GM21381 (cell line): ENCODE results near the gene SH3RF3.

ENCODE experiments used
- ATAC-seq: cut with Tn5 transposase; IDR thresholded peaks from one replicate; pipeline ENCODE4 v1.9.1; 2021; ENCODE audit warnings: mild to moderate bottlenecking, moderate library complexity; ENCODE audit not compliant: unreplicated experiment

Gene SH3RF3

DNA sequence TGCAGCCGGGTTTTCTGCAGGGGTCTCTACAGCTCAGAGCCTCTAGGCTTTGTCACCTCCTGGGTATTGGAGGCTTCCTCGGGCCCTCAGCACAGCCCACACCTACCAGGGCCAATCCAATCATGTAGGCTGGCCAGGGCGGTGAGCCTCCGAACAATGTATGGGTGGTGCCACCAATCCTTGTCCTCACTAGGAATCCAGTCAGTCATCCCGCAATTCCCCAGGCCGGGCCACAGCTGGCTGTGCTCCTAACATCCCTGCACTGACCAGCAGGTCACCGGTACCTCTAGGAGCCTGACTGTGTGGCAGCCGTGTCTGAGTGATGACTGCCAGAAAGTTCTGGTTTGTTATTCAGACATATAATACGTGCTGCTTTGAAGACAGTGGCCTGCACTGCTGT is 129.4 kb downstream of the SH3RF3 start:
- ATAC-seq = no peak

DNA sequence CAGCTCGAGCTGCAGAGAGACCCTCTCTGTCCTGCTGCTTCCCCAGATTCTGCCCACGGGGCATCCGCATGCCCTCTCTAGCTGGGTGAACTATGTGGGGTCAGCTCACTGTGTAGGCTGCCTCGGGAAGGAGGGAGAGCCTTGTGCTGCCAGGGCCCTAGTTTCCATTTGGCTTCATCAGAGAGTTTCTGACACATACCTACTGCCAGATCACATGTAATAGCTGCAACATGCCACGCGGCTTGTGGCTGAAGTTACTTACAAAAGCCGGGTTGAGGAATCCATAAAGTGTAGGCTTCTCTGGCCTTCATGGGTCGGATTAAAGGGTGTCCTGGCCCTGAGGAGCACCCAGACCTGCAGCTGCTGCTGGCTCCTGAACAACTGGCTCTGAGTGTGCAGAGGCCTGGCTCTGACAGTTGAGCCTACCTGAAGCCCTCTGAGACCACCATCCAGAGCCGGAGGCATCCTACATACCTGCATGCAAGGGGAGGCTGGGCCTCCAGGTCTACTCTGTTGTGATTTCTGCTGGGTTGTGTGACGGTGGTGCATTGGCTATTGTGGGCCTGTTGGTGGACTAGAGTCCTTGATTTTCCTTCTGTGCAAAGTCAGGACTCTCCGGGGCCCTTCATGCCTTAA is 130.0 kb downstream of the SH3RF3 start:
- ATAC-seq = no peak

DNA sequence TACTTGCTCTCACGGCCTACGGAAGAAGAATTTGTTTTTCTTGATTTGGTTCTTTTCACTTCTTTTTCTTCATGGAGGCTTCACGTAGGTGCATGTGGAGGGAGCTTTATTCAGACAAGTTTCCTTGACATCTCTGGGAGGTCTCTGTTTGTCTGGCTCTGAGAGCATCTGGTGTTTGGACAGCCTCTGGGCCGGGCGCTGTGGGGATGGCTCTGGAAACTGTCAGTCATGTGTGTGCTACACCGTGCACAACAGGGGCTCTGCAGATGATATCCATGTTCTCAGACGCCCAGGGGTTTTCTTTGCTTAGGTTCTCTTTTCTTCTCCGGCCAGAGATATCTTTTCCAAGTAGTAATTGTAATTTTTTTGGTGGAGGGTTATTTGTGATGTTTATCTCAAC is 130.7 kb downstream of the SH3RF3 start:
- no peak for ATAC-seq

DNA sequence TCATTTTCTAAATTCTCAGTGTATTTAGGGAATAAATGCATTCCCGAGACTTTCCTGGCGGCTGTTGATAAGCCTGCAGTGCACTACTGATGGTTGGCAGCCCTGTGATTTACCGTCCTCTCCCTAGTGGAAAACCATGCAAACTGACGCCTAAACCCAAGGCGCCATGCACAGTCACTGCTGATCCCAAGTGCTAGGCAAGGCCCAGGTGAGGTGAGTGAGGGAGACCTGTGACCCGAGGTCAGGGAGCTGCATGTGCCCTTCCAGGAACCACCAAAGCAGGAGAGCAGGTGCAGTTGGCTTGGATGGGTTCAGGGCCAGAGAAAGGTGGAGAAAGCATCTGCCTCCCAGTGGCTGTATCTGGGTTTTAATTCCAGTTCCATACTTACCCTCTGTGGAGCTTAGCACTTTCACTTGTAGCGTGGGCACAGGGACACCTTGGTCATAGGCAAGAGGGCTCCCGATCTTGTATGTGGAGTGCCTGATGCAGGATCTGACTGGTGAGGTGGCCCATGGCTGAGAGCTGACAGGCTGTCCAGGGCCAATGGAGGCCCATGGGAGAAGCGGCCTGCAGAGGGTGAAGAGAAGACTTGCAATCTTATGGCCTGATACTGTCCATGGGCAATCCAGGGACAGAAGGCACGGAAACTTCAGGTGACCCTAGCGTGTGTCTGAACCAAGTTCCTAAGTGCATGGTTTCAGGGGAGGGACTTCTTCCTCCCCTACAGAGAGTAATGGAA is 131.3 kb downstream of the SH3RF3 start:
- ATAC-seq = no peak

DNA sequence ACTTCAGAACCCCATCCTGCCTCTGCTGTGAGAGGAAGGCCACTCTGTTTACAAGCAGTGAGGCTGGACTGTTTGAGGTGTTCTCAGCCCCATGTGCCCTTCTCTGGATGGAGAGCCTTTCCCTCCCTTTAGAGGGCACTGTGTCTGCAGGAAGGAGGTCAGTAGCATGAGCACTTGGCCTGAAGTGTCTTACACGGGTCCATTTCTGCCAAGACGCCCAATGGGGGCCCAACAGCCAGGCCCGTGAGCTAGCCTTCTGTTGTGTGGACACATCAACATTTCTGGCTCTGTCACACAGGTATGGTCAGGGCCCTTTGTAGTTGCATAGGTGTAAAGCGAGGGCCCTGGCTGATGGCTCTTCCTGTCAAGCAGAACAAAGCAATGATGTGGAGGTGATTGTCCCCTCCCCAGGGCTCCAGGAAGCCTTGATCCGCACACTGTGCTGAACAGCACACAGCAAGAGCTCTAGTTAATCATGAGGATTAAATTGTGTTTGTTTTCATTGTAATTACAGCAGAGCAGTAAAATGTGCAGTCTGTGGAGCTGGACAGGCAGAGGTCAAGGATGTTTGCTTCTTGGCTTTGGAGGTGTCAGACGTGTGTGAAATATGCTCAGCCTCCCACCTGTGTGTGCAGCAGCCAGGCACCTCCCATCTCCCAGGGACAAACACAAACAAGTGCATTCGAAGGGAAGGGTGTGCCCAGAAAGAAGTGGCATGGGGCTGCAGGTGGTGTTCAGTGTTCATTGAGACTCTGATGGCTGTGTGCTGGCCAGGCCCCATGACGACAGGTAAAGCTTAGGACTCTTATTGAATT is 132.1 kb downstream of the SH3RF3 start:
- no peak for ATAC-seq

DNA sequence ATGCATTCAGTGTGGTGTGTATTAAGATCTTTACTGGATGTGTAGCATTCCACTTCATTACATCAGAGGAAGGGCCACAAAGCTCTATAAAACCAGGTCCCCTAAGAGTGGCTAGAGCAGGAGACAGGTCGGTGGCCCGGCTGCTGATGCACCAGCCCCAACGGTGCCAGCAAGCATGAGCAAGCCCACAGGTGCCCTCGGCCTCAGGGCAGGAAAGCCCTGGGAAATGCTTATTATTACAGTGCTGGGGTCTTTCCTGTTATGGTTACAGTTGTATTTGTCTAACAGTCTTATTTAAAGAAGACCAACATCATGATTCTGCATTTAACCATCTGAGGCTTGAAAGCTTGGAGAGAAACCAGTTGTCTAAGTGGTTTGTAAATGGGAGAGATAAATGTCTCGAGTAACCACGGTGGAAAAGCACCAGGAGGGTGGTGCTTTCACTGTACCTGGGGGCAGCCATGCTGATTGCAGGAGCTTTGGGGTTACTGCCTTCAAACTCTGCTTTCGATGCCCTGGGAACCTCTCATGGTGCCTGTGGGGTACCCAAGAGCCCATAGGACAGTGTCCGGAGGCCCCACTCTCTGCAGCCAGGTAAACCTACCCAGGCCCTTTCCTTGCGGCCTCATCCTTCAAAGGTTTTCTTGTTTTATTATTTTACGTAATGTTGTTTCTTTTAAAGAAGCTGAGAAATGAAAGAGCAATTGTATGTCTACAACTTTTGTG is 133.1 kb downstream of the SH3RF3 start:
- ATAC-seq = no peak

DNA sequence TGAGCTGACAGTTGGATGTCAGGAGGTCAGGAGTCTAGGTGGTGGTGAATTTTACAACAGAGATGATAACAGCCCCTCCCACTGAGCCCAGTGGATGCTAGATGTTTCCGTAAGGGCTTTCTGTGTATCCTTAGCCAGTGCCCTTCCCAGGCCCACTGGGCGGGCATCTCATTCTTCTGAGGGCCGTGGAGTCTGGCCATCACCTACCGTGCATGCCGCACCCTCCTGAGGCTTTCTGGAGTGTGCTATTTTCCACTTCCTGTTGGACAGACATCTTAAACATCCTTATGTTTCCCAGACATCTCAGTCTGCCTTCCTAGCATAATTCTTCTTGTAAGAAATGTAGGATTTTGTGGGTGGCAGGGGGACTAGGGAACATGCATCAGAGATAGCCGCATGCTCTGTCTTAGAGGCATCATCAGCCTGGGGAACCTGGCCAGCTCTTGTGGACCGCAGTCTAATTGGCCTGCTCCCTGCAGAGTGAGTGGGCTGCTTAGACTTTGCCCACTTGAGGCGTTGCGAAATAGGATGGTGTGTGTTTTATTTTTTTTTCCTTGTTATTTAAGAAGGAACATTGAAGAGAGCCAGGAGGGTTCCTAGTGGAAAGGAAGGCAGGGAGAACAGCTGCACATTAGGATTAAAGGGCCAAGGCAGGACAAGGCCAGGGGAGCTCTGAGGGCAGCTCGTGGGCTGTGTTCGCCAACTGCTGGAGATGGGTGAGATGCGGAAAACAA is 135.8 kb downstream of the SH3RF3 start:
- no peak for ATAC-seq

DNA sequence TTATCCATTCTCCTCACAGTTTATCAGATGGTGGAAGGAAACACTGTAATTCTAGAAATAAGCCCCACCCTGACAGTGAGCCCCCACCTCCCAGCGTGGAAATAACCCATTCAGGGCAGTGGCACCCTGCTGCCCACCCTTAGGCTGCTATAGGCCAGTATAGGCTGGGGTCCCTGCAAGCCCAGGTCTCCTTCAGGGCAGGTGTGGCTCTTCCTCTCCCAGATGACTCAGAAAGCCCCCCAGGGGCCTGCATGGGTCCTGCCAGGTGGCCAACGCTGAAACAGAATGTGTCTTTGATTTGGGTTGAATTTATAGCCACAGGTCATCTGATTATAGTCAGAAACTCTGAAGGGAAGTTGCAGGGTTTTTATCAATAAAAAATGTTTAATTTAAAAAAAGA is 136.4 kb downstream of the SH3RF3 start:
- ATAC-seq = no peak

DNA sequence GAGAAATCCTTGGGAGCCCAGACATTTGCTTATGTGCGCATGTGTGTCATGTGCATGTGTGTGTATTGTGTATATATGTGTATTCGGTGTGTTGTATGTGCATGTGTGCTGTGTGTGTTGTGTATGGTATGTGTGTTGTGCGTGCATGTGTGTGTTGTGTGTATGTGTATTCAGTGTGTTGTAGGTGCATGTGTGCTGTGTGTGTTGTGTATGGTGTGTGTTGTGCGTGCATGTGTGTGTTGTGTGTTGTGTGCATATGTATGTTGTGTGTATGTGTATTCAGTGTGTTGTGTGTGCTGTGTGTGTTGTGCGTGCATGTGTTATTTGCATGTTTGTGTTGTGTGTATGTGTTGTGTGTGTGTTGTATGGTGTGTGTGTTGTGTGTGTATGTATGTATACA is 136.9 kb downstream of the SH3RF3 start:
- ATAC-seq = no peak

DNA sequence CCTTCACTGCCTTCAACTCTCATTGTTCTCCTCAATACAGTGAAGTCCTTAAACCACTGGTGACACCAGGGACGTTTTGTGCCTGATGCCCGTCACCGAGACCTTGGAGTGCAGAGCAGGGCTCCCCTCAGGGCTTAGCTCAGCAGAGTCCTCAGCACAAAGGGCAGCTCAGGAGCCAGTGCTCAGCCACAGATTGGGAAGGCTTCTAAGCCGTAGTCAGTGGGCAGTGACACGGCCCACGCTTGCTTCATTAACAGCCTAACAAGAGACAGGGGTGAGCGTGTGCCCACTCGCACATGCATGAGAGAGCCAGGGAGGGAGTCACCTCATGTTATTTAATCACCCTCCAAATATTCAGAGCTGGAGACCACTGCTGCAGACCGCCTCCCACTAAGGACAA is 137.5 kb downstream of the SH3RF3 start:
- no peak for ATAC-seq

DNA sequence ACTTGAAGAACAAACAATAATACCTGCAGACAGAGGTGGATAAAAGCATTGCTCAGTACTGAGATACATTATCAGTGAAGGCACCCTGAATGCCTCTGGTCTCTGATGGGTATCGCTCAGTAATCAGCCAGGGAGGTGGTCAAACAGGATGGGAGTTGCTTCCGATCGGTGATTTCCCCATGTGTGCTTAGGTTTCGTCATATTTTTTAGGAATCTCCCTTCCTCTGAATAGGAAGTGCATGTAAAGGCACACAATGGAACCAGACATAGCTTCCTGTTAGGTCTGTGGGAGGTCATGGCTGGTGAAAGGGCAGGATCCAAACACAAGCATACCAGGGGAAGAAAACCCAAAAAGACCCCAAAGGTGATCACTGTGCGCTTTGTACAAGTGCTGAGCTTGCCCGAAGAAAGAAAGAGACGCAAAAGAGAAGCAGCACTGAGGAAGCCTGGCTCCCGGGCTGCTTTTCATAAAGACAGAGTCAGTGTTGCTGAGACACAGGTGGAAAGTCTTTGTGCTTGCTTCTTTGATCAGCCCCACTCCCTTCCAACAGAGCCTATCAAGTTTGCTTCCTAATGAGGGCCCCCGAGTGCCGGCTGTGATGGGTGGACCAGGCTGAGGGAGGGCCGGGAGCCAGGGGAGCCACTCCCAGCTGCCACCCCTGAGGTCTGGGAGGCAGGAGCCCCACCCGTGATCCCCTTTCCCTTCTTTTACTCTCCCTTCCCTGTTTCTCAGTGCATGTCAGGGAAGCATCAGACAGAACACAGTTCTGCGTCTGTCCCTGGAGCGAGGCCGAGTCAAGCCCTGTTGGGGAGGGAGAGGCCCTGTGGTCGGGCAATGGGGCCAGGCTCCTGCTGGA is 138.2 kb downstream of the SH3RF3 start:
- ATAC-seq = no peak

DNA sequence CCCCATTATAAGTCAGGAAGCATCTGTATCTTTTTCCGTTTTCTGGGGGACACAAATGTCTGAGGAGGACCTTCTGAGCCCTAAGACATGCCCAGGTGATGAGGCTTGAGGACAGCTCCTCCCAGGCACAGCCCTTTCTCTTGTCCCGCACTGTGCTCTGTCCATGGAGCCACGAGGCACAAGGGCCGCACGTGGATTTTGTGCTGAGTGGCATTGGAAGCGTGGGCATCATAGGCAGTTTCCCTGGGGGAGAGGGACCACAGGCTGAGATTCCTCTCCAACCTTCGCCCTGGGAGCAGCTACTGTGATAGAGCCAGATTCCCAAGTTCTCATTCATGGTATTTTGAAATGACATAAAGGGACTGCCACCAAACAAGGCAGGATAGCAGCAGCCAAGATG is 139.9 kb downstream of the SH3RF3 start:
- ATAC-seq = no peak

DNA sequence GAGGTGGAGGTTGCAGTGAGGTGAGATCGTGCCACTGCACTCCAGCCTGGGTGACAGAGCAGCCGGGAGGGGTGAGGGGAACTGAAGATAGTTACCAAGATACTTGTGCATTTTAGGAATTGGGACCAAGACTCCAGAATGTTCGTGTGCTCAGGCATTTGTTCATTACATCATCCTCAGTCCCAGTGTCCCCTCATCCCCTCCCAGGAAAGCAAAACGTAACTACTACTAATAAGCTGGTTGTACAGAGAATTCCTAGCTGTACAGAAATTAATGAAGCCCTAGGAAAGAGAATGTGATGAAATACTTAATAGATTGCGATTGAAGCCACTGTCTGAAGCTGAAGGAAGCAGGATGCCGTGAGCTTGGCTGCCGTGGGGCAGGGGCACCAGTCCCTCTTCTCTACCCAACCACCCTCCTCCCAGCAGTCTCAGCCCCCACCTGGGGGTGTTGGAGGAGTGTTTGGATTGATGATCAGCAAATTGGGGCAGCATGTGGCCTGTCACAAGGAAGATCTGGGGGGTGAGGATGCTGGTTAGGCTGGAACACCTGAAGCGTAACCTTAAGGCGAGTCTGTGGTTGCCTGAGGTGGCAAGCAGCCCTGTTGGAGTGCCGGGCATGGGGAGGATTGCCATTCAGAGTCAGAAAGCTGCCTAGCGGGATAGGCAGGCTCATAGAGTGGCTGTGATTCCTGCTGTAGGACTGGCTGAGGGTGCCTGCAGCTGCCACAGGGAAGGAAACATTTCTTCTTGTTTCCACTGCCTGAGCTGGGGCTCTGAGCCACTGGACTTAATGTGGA is 140.9 kb downstream of the SH3RF3 start:
- ATAC-seq = no peak

DNA sequence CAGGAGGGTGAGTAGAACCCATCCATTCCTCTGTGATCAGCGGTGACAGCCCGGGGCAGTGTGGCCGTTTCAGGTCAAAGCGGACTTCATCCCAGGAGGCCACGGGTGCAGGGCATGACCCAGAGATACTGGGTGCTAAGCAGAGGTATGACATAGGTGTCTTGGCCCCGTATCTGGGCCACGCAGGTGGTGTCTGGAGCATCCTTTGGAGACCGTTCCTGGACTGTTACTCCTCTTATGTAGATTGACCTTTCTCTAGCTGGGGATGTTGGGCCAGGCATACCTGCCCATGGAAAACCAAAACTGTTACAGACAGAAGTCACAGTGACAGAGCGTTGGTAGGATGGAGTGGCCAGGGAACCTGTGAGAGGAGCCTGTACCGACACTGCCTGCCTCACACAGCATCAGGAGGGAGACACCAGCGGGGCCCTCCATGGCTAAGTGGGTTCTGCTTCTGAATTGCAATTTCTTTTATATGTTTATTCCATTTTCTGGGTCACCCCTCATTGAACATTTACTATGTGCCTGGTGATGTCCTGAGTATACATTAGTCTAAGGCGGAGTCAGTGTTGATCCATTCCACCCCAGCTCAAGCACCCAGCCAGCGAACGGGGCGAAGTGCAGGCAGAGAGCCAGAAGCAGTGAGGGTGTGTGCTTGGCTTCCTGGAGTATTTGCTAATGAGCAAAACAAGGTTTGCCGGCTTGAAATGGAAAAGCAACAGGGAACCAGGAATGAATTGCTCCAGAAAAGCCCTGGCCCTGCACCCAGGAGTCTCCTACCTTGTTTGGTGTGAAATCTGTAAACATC is 141.7 kb downstream of the SH3RF3 start:
- ATAC-seq = no peak

DNA sequence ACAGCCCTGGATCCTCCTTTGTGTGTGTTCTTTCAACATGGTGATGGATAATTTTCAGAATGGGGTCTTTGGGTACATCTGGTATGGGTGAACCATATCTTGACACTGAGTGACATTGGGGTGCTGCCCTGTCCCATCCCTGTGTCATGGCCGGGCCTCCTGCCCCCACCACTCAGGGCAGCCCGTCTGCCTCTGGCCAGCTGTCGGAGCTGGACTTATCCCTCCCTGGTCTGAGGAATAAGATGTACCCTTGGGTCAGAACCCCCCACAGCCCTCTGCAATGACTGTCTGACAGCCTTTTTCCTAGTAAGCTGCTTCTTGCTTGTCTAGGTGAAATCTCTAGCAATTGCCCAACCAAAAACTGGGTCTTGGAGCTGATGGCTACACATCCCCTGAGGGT is 142.9 kb downstream of the SH3RF3 start:
- no peak for ATAC-seq

DNA sequence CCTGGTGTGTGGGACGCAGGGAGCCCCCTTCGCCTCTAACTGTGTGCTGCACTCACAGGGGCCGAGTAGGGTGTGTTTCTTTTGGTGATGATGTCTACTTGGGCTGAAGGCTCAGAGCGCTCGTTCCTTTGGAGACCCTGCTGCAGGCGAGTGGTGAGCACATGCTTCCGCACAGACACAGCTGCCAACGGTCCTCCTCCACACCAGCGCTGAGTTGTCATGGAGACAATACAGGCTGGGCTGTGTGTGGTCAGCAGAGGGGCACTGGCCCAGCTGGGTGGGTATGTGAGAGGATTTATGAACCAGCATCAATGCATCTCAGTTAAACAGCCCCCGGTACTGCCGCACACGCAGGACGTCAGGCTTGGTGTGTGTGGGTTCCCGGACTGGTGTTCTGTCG is 143.5 kb downstream of the SH3RF3 start:
- no peak for ATAC-seq

DNA sequence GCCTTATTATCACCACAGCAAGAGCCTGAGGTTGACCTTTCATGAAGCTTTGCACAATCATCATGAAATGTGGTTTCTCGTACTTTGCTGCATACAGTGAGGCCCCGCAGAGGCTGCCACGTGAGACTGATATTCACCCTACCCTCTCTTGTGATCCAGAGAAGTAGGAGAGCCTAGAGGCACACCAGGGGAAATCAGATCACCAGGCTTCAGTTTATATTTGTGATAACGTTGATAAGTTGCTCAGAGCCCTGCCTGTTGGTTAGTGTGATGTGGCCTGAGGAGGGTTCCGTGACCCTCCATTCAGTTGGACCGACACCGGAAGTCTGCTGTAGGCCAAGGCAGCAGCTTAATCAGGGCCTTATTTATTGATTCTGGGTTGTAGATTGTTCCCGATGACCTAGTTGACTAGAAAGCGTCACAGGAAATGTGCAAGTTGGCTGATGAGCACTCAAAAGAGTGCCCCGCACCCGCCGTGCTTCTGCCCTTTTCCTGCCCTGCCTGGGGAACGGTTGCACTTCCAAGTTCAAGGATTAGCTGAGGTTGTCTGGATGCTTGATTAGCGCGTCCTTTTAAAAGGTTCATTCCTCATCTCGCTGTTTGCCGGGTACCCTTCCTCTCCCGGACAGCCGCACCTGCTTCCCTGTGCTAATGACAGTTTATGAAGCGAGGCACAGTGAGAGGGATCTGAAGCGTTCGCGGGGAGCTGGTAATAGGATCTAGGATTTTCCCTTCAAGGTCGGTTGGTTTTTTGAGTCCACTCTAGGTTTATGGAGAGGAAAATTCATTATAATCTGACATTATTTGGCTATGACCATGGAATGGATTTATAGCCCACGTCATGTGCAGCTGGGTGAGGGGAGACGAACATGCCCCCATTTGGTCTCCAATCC is 146.4 kb downstream of the SH3RF3 start:
- no peak for ATAC-seq
